Measurements from ENCODE around the gene OLFML2A.

Gene OLFML2A

GRCh38 chr9:124794902-124795491 lies 18.1 kb downstream of the OLFML2A start:
- DNase-seq (ENCODE audit: low read depth in 2 of 2, low spot score in 1 of 2) = no peak

GRCh38 chr9:124795881-124796431 lies 19.0 kb downstream of the OLFML2A start:
- DNase-seq (ENCODE audit: low read depth in 2 of 2, low spot score in 1 of 2) = no peak

GRCh38 chr9:124797343-124798103 lies 20.6 kb downstream of the OLFML2A start:
- DNase-seq (ENCODE audit: low read depth in 2 of 2, low spot score in 1 of 2) = no peak

GRCh38 chr9:124799274-124800006 lies 22.5 kb downstream of the OLFML2A start:
- no peak for DNase-seq (ENCODE audit: low read depth in 2 of 2, low spot score in 1 of 2)

GRCh38 chr9:124800306-124801259 lies 23.6 kb downstream of the OLFML2A start:
- DNase-seq (ENCODE audit: low read depth in 2 of 2, low spot score in 1 of 2) = no peak

GRCh38 chr9:124801356-124801755 lies 24.4 kb downstream of the OLFML2A start:
- DNase-seq (ENCODE audit: low read depth in 2 of 2, low spot score in 1 of 2) = no peak

GRCh38 chr9:124802426-124802825 lies 25.5 kb downstream of the OLFML2A start:
- DNase-seq (ENCODE audit: low read depth in 2 of 2, low spot score in 1 of 2) = no peak

GRCh38 chr9:124803911-124804310 lies 27.0 kb downstream of the OLFML2A start:
- DNase-seq (ENCODE audit: low read depth in 2 of 2, low spot score in 1 of 2) = no peak

GRCh38 chr9:124805186-124805585 lies 28.3 kb downstream of the OLFML2A start:
- no peak for DNase-seq (ENCODE audit: low read depth in 2 of 2, low spot score in 1 of 2)

- no peak for DNase-seq (ENCODE audit: low read depth in 2 of 2, low spot score in 1 of 2)
Measured at GRCh38 chr9:124808246-124808956, 31.5 kb downstream of the OLFML2A start.

- DNase-seq (ENCODE audit: low read depth in 2 of 2, low spot score in 1 of 2) = no peak
Measured at GRCh38 chr9:124809211-124809610, 32.3 kb downstream of the OLFML2A start.

- no peak for DNase-seq (ENCODE audit: low read depth in 2 of 2, low spot score in 1 of 2)
Measured at GRCh38 chr9:124809741-124810500, 33.0 kb downstream of the OLFML2A start.

GRCh38 chr9:124810663-124811355 lies 33.9 kb downstream of the OLFML2A start:
- no peak for DNase-seq (ENCODE audit: low read depth in 2 of 2, low spot score in 1 of 2)

- DNase-seq (ENCODE audit: low read depth in 2 of 2, low spot score in 1 of 2) = no peak
Measured at GRCh38 chr9:124812441-124812876, 35.5 kb downstream of the OLFML2A start.

GRCh38 chr9:124813041-124813440 lies 36.1 kb downstream of the OLFML2A start:
- DNase-seq (ENCODE audit: low read depth in 2 of 2, low spot score in 1 of 2) = no peak

GRCh38 chr9:124813501-124814163 lies 36.7 kb downstream of the OLFML2A start:
- DNase-seq (ENCODE audit: low read depth in 2 of 2, low spot score in 1 of 2) = no peak

GRCh38 chr9:124814164-124814535 lies 37.2 kb downstream of the OLFML2A start:
- DNase-seq (ENCODE audit: low read depth in 2 of 2, low spot score in 1 of 2) = no peak

- DNase-seq (ENCODE audit: low read depth in 2 of 2, low spot score in 1 of 2) = no peak
Measured at GRCh38 chr9:124815601-124816000, 38.7 kb downstream of the OLFML2A start.
